SK-N-SH treated with all-trans-retinoic acid at 6 μM for 48 hours (cell line): ENCODE data around the gene CSE1L.

Experiments used
- ATAC-seq: fragments of 200-7000 bp; cut with Tn5 transposase; 3 replicates; pipeline ENCODE4 v1.9.1; 2020; ENCODE audit warnings: mild to moderate bottlenecking, moderate library complexity
- ARNTL ChIP-seq: fragments of 450-650 bp; formaldehyde crosslinking; IDR thresholded peaks from 2 replicates; pipeline ENCODE4 v1.5.0; 2020; ENCODE audit warnings: low read depth, mild to moderate bottlenecking, moderate library complexity, borderline replicate concordance
- BACH2 ChIP-seq: fragments of 250-450 bp; sonication (Bioruptor Pico); IDR thresholded peaks from 2 replicates; pipeline ENCODE4 v1.9.0; 2021; ENCODE audit warnings: mild to moderate bottlenecking, borderline replicate concordance
- CSDC2 ChIP-seq: fragments of 250-450 bp; sonication (Bioruptor Pico); IDR thresholded peaks from 2 replicates; pipeline ENCODE4 v1.5.0; 2020; ENCODE audit warnings: mild to moderate bottlenecking, moderate library complexity
- ESRRG ChIP-seq: fragments of 250-450 bp; sonication (Bioruptor Pico); IDR thresholded peaks from 2 replicates; pipeline ENCODE4 v1.6.1; 2021; ENCODE audit warnings: mild to moderate bottlenecking
- GLIS3 ChIP-seq: fragments of 250-450 bp; sonication (Bioruptor Pico); IDR thresholded peaks from 2 replicates; pipeline ENCODE4 v1.5.0; 2020; ENCODE audit warnings: mild to moderate bottlenecking, moderate library complexity
- ISL1 ChIP-seq: fragments of 250-450 bp; sonication (Bioruptor Pico); IDR thresholded peaks from 2 replicates; pipeline ENCODE4 v2.1.2; 2022; ENCODE audit warnings: mild to moderate bottlenecking, moderate library complexity
- PPARA ChIP-seq: fragments of 250-450 bp; sonication (Bioruptor Pico); IDR thresholded peaks from 2 replicates; pipeline ENCODE4 v1.5.0; 2020; ENCODE audit warnings: mild to moderate bottlenecking, borderline replicate concordance
- RARB ChIP-seq: fragments of 250-450 bp; sonication (Bioruptor Pico); IDR thresholded peaks from 2 replicates; pipeline ENCODE4 v1.8.0; 2021; ENCODE audit warnings: mild to moderate bottlenecking, moderate library complexity
- SNAI2 ChIP-seq: fragments of 250-450 bp; sonication (Bioruptor Pico); IDR thresholded peaks from 2 replicates; pipeline ENCODE4 v1.5.0; 2020; ENCODE audit warnings: mild to moderate bottlenecking, moderate library complexity
- TCF4 ChIP-seq: fragments of 250-450 bp; sonication (Bioruptor Pico); IDR thresholded peaks from 2 replicates; pipeline ENCODE4 v1.8.0; 2021; ENCODE audit warnings: mild to moderate bottlenecking, moderate library complexity, borderline replicate concordance
- TOX ChIP-seq: fragments of 250-450 bp; sonication (Bioruptor Pico); IDR thresholded peaks from 2 replicates; pipeline ENCODE4 v1.8.0; 2021; ENCODE audit warnings: mild to moderate bottlenecking, moderate library complexity, borderline replicate concordance
- ZC3H10 ChIP-seq: fragments of 250-450 bp; sonication (Bioruptor Pico); IDR thresholded peaks from 2 replicates; pipeline ENCODE4 v1.5.1; 2021; ENCODE audit warnings: mild to moderate bottlenecking, moderate library complexity
- ZFP3 ChIP-seq: fragments of 250-450 bp; sonication (Bioruptor Pico); IDR thresholded peaks from 2 replicates; pipeline ENCODE4 v1.5.0; 2020; ENCODE audit warnings: mild to moderate bottlenecking, moderate library complexity
- ZNF565 ChIP-seq: fragments of 450-650 bp; formaldehyde crosslinking; conservative IDR thresholded peaks from 2 replicates; pipeline ENCODE4 v1.5.0; 2020; ENCODE audit warnings: low read depth, mild to moderate bottlenecking, moderate library complexity
- ZNF70 ChIP-seq: fragments of 450-650 bp; formaldehyde crosslinking; IDR thresholded peaks from 2 replicates; pipeline ENCODE4 v1.5.0; 2020; ENCODE audit warnings: mild to moderate bottlenecking, moderate library complexity
- ZNF8 ChIP-seq: fragments of 450-650 bp; formaldehyde crosslinking; IDR thresholded peaks from 2 replicates; pipeline ENCODE4 v1.5.0; 2020; ENCODE audit warnings: mild to moderate bottlenecking, moderate library complexity
- TF ChIP-seq, protein P1 (sequence below): fragments of 250-450 bp; sonication (Bioruptor Pico); IDR thresholded peaks from 2 replicates; pipeline ENCODE4 v1.8.0; 2021; ENCODE audit warnings: low read depth, mild to moderate bottlenecking, moderate library complexity, borderline replicate concordance
- TF ChIP-seq, protein P2 (sequence below): fragments of 250-450 bp; sonication (Bioruptor Pico); IDR thresholded peaks from 2 replicates; pipeline ENCODE4 v1.5.0; 2020; ENCODE audit warnings: mild to moderate bottlenecking, moderate library complexity
- TF ChIP-seq, protein P3 (sequence below): fragments of 250-450 bp; sonication (Bioruptor Pico); IDR thresholded peaks from 2 replicates; pipeline ENCODE4 v1.5.1; 2020; ENCODE audit warnings: low read depth, mild to moderate bottlenecking, moderate library complexity
- TF ChIP-seq, protein P4 (sequence below): fragments of 250-450 bp; sonication (Bioruptor Pico); IDR thresholded peaks from 2 replicates; pipeline ENCODE4 v1.8.0; 2020; ENCODE audit warnings: mild to moderate bottlenecking, moderate library complexity, borderline replicate concordance

Gene CSE1L

DNA sequence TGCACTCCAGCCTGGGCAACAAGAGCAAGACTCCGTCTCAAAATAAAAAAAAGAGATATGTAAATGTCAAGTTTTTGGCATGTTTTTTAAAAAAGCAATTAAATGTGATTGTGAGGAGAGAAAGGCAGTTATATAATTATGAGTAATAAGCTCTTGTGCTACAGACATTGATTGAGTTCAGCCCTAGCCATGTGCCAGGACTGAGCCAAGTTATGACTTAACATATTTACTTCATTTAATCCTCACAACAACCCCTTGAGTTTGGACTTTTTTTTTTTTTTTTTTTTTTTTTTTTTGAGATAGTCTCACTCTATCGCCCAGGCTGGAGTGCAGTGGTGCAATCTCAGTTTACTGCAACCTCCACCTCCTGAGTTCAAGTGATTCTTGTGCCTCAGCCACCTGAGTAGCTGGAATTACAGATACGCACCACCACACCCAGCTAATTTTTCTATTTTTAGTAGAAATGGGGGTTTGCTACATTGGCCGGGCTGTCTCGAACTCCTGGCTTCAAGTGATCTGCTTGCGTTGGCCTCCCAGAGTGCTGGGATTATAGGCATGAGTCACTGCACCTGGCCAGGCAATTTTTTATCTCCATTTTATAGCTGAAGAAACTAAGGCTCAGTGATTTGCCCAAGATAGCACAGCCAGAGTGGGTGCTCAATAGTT is 15.0 kb upstream of the CSE1L start:
- TF ChIP-seq TCF4 (CRISPR knock-in tag) (no peak), GLIS3 (CRISPR knock-in tag) (no peak), CSDC2 (CRISPR knock-in tag) (no peak)
- TF ChIP-seq, protein P1, sequence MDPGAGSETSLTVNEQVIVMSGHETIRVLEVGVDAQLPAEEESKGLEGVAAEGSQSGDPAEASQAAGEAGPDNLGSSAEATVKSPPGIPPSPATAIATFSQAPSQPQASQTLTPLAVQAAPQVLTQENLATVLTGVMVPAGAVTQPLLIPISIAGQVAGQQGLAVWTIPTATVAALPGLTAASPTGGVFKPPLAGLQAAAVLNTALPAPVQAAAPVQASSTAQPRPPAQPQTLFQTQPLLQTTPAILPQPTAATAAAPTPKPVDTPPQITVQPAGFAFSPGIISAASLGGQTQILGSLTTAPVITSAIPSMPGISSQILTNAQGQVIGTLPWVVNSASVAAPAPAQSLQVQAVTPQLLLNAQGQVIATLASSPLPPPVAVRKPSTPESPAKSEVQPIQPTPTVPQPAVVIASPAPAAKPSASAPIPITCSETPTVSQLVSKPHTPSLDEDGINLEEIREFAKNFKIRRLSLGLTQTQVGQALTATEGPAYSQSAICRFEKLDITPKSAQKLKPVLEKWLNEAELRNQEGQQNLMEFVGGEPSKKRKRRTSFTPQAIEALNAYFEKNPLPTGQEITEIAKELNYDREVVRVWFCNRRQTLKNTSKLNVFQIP (CRISPR knock-in tag): no peak
- ATAC-seq: no peak

DNA sequence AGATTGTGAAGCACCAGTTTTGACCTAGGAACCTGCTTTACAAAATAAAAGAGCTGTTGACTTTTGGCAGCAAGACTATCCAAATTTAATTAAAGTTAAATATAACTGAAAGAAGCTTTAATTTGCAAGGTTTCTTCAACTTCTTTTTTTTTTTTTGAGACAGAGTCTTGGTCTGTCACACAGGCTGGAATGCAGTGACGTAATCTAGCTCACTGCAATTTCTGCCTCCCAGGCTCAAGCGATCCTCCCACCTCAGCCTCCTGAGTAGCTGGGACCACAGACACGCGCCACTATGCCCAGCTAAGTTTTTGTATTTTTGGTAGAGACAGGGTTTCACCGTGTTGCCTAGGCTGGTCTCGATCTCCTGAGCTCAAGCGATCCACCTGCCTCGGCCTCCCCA is 13.7 kb upstream of the CSE1L start:
- TF ChIP-seq ESRRG: no peak
- ATAC-seq: no peak

DNA sequence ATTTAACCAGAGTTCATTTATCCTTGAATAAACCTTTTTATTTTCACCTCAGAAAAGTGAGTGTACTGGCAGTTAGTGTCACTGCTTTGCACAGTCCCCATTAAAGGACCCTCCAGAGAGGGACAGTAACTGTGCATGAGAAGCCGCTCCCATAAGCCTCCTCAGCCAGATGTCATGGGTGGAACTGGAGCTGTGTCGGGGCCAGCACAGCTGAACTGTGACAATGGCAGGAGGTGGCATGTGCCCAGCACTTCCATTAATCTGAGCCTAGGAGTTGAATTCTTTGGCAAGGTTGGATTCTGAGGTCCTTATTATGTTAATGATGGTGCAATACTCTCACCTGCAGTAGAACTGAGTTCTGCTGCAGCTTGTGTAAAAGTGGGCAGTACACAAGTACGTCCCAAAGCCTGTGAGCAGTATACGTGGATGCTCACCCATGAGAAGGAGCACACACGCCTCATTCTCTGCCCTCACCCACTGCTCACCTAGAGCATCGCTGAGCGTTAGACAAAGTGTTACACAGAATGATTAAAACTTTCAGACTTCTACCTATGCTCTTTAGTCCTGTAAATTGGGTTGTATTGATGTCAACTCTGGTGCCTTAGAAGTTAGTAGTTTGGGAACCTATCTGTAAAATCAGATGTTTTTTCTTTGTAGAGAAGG is 11.9 kb upstream of the CSE1L start:
- ATAC-seq: no peak
- no peak for TF ChIP-seq ESRRG
- TF ChIP-seq, protein P2, sequence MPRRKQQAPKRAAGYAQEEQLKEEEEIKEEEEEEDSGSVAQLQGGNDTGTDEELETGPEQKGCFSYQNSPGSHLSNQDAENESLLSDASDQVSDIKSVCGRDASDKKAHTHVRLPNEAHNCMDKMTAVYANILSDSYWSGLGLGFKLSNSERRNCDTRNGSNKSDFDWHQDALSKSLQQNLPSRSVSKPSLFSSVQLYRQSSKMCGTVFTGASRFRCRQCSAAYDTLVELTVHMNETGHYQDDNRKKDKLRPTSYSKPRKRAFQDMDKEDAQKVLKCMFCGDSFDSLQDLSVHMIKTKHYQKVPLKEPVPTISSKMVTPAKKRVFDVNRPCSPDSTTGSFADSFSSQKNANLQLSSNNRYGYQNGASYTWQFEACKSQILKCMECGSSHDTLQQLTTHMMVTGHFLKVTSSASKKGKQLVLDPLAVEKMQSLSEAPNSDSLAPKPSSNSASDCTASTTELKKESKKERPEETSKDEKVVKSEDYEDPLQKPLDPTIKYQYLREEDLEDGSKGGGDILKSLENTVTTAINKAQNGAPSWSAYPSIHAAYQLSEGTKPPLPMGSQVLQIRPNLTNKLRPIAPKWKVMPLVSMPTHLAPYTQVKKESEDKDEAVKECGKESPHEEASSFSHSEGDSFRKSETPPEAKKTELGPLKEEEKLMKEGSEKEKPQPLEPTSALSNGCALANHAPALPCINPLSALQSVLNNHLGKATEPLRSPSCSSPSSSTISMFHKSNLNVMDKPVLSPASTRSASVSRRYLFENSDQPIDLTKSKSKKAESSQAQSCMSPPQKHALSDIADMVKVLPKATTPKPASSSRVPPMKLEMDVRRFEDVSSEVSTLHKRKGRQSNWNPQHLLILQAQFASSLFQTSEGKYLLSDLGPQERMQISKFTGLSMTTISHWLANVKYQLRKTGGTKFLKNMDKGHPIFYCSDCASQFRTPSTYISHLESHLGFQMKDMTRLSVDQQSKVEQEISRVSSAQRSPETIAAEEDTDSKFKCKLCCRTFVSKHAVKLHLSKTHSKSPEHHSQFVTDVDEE (CRISPR knock-in tag): no peak
- no peak for TF ChIP-seq TOX (CRISPR knock-in tag)
- no peak for TF ChIP-seq ZNF8 (CRISPR knock-in tag)
- TF ChIP-seq TCF4 (CRISPR knock-in tag): no peak
- TF ChIP-seq SNAI2 (CRISPR knock-in tag): no peak
- no peak for TF ChIP-seq GLIS3 (CRISPR knock-in tag)
- no peak for TF ChIP-seq CSDC2 (CRISPR knock-in tag)
- TF ChIP-seq ZFP3 (CRISPR knock-in tag): no peak
- no peak for TF ChIP-seq RARB (CRISPR knock-in tag)
- no peak for TF ChIP-seq ZNF70 (CRISPR knock-in tag)
- TF ChIP-seq, protein P1 (CRISPR knock-in tag): no peak
- TF ChIP-seq BACH2 (CRISPR knock-in tag): no peak
- TF ChIP-seq, protein P3, sequence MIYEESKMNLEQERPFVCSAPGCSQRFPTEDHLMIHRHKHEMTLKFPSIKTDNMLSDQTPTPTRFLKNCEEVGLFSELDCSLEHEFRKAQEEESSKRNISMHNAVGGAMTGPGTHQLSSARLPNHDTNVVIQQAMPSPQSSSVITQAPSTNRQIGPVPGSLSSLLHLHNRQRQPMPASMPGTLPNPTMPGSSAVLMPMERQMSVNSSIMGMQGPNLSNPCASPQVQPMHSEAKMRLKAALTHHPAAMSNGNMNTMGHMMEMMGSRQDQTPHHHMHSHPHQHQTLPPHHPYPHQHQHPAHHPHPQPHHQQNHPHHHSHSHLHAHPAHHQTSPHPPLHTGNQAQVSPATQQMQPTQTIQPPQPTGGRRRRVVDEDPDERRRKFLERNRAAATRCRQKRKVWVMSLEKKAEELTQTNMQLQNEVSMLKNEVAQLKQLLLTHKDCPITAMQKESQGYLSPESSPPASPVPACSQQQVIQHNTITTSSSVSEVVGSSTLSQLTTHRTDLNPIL: no peak
- no peak for TF ChIP-seq ARNTL (CRISPR knock-in tag)
- no peak for TF ChIP-seq PPARA (CRISPR knock-in tag)
- no peak for TF ChIP-seq ZC3H10
- no peak for TF ChIP-seq ISL1 (CRISPR knock-in tag)
- TF ChIP-seq, protein P4, sequence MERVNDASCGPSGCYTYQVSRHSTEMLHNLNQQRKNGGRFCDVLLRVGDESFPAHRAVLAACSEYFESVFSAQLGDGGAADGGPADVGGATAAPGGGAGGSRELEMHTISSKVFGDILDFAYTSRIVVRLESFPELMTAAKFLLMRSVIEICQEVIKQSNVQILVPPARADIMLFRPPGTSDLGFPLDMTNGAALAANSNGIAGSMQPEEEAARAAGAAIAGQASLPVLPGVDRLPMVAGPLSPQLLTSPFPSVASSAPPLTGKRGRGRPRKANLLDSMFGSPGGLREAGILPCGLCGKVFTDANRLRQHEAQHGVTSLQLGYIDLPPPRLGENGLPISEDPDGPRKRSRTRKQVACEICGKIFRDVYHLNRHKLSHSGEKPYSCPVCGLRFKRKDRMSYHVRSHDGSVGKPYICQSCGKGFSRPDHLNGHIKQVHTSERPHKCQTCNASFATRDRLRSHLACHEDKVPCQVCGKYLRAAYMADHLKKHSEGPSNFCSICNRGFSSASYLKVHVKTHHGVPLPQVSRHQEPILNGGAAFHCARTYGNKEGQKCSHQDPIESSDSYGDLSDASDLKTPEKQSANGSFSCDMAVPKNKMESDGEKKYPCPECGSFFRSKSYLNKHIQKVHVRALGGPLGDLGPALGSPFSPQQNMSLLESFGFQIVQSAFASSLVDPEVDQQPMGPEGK (CRISPR knock-in tag): no peak
- TF ChIP-seq ZNF565 (CRISPR knock-in tag): no peak
- TF ChIP-seq, all 23 proteins: peak for 0
